HepG2 (cell line): Measurements from ENCODE around the gene PARP15. TPM values are rescaled to one million over a fixed set of nuclear protein-coding genes. Genes with fewer than 3 reads are reported as not detected.

Experiments
- JUN ChIP-seq: sonication (generic); formaldehyde crosslinking; IDR thresholded peaks from 2 replicates; pipeline ENCODE4 v1.4.0; 2020; ENCODE audit warnings: mild to moderate bottlenecking, missing genetic modification reagents
- KIAA2018 ChIP-seq: sonication (generic); formaldehyde crosslinking; IDR thresholded peaks from 2 replicates; pipeline ENCODE4 v1.5.0; 2020; ENCODE audit warnings: mild to moderate bottlenecking, missing genetic modification reagents, borderline replicate concordance
- MTA1 ChIP-seq: sonication (generic); formaldehyde crosslinking; IDR thresholded peaks from 2 replicates; pipeline ENCODE4 v1.4.0; 2020; ENCODE audit warnings: missing genetic modification reagents, mild to moderate bottlenecking, borderline replicate concordance
- PHF21A ChIP-seq: sonication (generic); formaldehyde crosslinking; IDR thresholded peaks from 2 replicates; pipeline ENCODE4 v1.5.0; 2020; ENCODE audit warnings: mild to moderate bottlenecking, missing genetic modification reagents
- SNAPC4 ChIP-seq: sonication (generic); formaldehyde crosslinking; IDR thresholded peaks from 2 replicates; pipeline ENCODE4 v1.4.0; 2020; ENCODE audit warnings: mild to moderate bottlenecking, missing genetic modification reagents
- TRIM24 ChIP-seq: sonication (generic); formaldehyde crosslinking; IDR thresholded peaks from 2 replicates; pipeline ENCODE4 v1.8.0; 2022; ENCODE audit warnings: mild to moderate bottlenecking, missing genetic modification reagents
- XRCC5 ChIP-seq: fragments of 200-400 bp; formaldehyde crosslinking; optimal IDR thresholded peaks from 2 replicates; pipeline ENCODE3; 2017; ENCODE audit warnings: mild to moderate bottlenecking, low read length
- ZBTB1 ChIP-seq: sonication (generic); formaldehyde crosslinking; IDR thresholded peaks from 2 replicates; pipeline ENCODE4 v1.4.0; 2020; ENCODE audit warnings: missing genetic modification reagents, borderline replicate concordance
- ZNF12 ChIP-seq: sonication (generic); formaldehyde crosslinking; IDR thresholded peaks from 2 replicates; pipeline ENCODE4 v1.5.0; 2020; ENCODE audit warnings: missing genetic modification reagents
- ZNF431 ChIP-seq: sonication (generic); formaldehyde crosslinking; IDR thresholded peaks from 2 replicates; pipeline ENCODE4 v1.9.0; 2022; ENCODE audit warnings: missing genetic modification reagents, low read depth, mild to moderate bottlenecking, borderline replicate concordance
- ZNF460 ChIP-seq: sonication (generic); formaldehyde crosslinking; IDR thresholded peaks from 2 replicates; pipeline ENCODE4 v1.5.1; 2020; ENCODE audit warnings: missing genetic modification reagents, mild to moderate bottlenecking, borderline replicate concordance
- ZNF547 ChIP-seq: sonication (generic); formaldehyde crosslinking; IDR thresholded peaks from 2 replicates; pipeline ENCODE4 v1.5.1; 2020; ENCODE audit warnings: mild to moderate bottlenecking, missing genetic modification reagents
- ZNF550 ChIP-seq: sonication (generic); formaldehyde crosslinking; IDR thresholded peaks from 2 replicates; pipeline ENCODE4 v1.4.0; 2020; ENCODE audit warnings: mild to moderate bottlenecking, missing genetic modification reagents, borderline replicate concordance
- ZSCAN30 ChIP-seq: sonication (generic); formaldehyde crosslinking; IDR thresholded peaks from 2 replicates; pipeline ENCODE4 v1.5.0; 2020; ENCODE audit warnings: mild to moderate bottlenecking, missing genetic modification reagents
- polyA plus RNA-seq, 8 experiments: library from polyadenylated mRNA; depleted of rRNA in 3 of 8; stranded (reverse) in 7 of 8; unstranded in 1 of 8; fragments of >200 nt; fragmentation: Illumina TruSeq in 4 of 8; extraction: Trizol in 4 of 8; gene quantifications; 2 replicates each; pipeline versions ENCODE4 v1.2.1 to v1.2.3, GENCODE V29; 2011 to 2016; ENCODE audit warnings: low read depth in 4 of 8, missing spikeins in 1 of 8, mixed read lengths in 1 of 8; ENCODE audit not compliant: insufficient read depth in 1 of 8
- total RNA-seq, 5 experiments: library from RNA; depleted of rRNA; stranded (reverse); fragments of >200 nt; fragmentation: Illumina TruSeq; extraction: Trizol; gene quantifications; 2 replicates each; pipeline ENCODE4 v1.2.3, GENCODE V29; 2016; ENCODE audit warnings: low read depth in 1 of 5
- TF ChIP-seq, protein P1 (sequence below): sonication (generic); formaldehyde crosslinking; IDR thresholded peaks from 2 replicates; pipeline ENCODE4 v1.5.0; 2020; ENCODE audit warnings: missing genetic modification reagents, mild to moderate bottlenecking, borderline replicate concordance

The PARP15 gene
- total and polyA plus RNA-seq, 2 of the 13 experiments (the other 11 are each of a cell fraction or from before 2014, with no cell fraction given) = 0.02 TPM; not detected in 1

GRCh38 chr3:122572940-122573412 lies 4.5 kb upstream of the PARP15 start (continued):
- no peak for TF ChIP-seq KIAA2018
- no peak for TF ChIP-seq SNAPC4 (CRISPR knock-in tag)
- TF ChIP-seq ZNF12 (CRISPR knock-in tag) = no peak
- TF ChIP-seq ZNF550 (CRISPR knock-in tag) = no peak
- TF ChIP-seq, protein P1, sequence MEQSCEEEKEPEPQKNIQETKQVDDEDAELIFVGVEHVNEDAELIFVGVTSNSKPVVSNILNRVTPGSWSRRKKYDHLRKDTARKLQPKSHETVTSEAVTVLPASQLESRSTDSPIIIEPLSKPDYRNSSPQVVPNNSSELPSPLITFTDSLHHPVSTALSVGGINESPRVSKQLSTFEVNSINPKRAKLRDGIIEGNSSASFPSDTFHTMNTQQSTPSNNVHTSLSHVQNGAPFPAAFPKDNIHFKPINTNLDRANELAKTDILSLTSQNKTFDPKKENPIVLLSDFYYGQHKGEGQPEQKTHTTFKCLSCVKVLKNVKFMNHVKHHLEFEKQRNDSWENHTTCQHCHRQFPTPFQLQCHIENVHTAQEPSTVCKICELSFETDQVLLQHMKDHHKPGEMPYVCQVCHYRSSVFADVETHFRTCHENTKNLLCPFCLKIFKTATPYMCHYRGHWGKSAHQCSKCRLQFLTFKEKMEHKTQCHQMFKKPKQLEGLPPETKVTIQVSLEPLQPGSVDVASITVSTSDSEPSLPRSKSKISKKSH (CRISPR knock-in tag) = no peak
- no peak for TF ChIP-seq ZSCAN30 (CRISPR knock-in tag)
- TF ChIP-seq PHF21A (CRISPR knock-in tag) = 0 out of 2 replicates have a peak, but pooled peaks have one; percentile 23
- TF ChIP-seq JUN (CRISPR knock-in tag) = peak; percentile 41; the same call in 1 of the 2 replicates
- TF ChIP-seq MTA1 (CRISPR knock-in tag) = no peak
- no peak for TF ChIP-seq ZNF431 (CRISPR knock-in tag)
- TF ChIP-seq ZBTB1 (CRISPR knock-in tag) = no peak
- no peak for TF ChIP-seq XRCC5
- TF ChIP-seq ZNF547 = no peak
- no peak for TF ChIP-seq ZNF460 (CRISPR knock-in tag)
- 0 out of 2 replicates have a peak, but pooled peaks have one; percentile 12 for TF ChIP-seq TRIM24
